NCI-H2196 treated with DMSO at 0.1 percent for 48 hours (cell line): ENCODE results near the gene MEDAG.
"Not testable (repeated sequence)": the region's sequence is repeated elsewhere in the genome, so short reads cannot be mapped to it uniquely, and the experiment has no call there.

Source experiments
- DNase-seq: peaks from one replicate; lab custom pipeline; 2025; ENCODE audit not compliant: unreplicated experiment; lab: John Stamatoyannopoulos, UW

The MEDAG gene

DNA sequence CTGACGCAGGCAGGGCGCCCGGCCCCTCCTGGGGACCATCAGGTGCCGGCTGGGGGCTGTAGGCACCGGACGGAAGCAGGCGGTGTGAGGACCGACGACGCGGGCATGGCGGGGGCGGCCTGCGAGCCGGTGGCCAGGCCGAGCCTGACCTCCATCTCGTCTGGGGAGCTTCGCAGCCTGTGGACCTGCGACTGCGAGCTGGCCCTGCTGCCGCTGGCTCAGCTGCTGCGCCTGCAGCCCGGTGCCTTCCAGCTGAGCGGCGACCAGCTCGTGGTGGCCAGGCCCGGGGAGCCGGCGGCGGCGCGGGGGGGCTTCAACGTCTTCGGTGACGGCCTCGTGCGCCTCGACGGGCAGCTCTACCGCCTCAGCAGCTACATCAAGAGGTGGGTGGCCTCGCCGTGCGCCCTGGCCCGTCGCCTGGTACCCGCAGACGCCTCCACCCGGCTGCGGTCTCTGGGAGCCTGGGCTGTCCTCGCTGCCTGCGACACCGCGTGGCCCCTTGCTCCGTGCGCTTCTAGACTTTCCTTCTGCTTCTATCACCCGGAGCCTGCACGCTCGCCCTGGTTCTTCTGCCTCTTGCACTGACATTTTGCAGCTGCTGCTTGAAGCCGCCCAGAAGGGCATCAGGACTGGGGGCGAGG, 460 bp downstream of the MEDAG start:
- no peak for DNase-seq

DNA sequence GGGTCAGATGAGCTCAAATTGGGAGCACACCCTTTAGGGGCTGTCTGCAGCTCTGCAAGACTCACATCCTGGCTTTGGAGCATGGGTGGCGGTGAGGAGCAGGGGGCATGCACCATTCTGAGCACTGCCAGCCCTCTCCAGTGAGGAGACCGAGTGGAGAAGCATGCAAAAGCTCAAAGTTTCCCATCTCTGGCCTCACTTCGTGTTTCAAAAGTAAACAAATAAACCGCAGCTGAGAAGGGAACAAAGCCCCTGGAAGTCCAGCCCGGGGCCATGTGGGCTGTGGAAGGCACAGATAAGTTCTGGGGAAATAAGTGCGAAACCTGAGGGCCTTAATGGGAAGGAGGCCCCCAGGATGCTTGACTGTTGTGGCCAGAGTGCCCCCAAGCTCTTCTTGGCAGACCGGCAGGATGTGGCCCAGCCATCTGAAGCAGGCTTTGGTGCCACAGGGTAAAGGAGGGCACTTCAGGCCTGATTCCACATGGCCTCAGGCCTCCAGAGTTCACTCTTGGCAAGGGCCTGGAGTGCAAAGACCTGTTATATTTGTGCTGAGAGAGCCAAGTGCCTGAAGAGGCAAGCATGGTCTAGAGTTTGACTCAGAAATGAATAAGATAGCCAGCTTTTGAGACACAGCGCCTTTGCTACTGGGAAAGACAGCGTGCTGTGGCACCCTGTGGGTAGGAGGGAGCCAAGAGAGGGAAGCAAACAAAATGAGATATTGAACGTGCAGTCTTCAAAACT, 1.2 kb downstream of the MEDAG start:
- DNase-seq: no peak

DNA sequence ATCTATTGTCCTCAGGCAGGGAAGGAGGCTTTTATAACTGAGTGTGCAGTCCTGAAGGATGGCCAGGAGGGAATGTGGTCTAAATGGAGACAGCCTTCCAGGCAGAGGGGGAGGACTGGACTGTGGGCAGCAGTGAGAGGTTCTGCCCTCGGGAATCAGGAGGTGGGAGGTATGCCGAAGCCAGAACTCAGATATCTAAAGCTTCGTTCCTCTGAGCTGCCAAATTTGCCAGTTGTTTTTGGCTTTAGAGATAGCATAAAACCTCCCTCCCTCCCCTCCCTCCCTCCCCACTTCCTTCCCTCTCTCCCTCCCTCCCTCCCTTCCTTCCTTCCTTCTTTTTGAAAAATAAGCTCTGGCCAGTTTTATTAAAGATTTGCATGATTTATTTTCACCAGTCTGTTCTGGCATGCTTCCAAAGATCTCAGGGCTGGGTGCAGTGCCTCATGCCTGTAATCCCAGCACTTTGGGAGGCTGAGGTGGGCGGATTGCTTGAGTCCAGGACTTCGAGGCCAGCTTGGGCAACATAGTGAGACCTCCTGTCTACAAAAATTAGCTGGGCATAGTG, 2.4 kb downstream of the MEDAG start:
- no peak for DNase-seq

DNA sequence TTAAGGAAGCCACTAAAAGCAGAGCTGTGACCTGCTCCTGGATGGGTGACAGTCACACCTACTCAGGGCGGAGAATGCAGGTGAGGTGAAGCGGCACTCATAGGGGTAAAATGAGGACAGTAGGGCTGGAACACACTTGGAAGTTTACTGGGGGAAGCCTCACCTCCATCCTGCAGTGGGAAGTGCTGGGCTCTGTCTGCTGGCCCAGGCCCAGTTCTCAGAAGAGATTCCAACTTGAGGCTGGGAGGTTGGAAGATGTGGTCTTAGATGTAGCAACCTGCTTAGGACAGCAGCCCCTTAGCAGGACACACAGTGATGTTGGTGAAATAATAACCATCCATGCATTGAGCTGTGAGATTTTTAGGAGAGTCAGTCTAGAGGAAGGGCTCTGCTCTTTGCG, 4.6 kb downstream of the MEDAG start:
- no peak for DNase-seq

DNA sequence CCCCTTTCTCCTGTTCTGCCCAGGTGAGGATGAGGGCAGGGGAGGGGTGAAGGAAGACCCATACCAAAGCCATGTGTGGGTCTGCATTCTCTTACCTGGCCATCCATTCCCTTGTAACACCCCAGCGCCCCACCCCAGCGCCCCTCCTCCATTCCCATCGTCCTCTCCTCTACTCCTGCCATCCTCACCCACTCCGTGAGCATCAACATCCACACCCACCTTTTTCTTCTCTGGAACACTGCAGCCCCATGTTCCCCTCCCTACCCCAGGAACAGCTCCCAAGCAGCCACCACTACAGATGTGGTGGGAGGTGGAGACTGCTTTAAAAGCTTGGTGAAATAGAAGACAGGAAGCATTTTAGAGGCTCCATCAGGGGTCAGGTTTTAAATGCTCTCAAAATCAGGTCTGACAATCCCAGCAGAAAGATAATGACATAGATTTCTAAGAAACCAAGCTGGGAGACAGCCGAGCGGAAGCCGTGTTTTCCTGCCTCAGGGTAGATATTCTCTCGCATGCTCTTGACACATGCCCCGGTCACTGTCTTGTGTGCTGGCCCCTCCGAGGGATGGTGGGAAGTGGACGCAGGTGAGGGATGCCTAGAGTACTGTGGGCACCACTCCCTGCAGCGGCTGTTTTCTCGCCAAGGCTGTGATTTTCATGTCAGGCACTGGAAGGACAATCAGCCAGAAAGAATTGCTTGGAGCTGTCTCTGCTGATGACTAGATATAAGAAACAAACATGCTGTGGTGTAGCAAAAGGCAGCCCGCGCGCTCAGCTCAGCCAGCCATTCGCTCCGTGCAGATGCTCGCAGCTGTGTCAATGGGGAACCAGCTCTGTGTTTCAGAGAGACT, 9.8 kb downstream of the MEDAG start:
- no peak for DNase-seq

DNA sequence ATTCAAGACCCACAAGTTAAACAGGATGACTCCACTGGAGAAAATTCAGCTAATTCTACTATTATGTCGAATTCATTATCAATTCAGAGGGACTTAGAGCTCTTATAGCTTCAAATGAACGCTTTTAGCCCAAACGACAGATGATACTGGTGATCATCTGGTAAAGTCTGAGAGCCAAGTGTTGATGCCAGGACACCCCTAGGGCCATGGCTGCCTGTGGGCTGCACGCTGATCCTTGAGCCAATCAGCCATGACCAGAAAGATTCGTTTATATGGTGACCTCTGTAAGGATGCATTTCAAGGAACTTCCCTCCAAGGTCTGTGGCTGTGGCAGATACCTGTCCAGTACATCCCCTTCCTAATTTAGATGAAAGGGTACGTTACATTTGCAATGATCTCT, 10.9 kb downstream of the MEDAG start:
- DNase-seq: no peak

DNA sequence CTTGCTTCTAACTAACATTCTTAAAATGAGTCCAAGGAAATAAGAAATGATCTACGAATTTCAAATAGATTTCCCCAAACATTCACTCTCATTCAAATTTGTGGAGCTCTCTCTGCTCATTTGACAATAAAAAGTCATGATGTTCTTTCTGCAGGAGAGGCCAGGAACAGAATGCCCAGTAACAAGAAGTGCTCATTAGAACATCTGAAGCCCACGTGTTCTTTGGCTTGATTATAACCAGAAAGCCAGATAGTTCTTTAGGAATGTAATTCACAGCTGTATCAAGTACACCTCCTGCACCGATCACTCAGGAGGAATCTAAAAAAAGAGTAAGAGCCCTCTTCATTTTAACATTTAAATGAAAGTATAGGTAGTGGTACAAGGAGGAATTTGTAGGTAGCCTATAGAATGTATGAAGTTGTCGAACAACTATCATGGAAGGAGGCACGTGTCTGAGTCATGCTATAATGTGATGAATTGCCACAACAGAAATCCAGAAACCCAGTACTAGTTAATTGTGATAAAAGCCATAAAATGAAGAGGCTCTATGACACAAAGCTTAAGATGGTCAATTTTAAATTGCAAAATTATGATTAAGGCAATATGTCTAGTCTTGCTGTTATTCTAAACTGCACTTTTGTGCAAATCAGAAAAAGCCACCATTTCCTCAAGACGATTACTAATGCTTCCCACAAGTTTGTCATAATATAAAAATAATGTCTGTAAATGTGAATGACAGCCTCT, 12.8 kb downstream of the MEDAG start:
- no peak for DNase-seq

DNA sequence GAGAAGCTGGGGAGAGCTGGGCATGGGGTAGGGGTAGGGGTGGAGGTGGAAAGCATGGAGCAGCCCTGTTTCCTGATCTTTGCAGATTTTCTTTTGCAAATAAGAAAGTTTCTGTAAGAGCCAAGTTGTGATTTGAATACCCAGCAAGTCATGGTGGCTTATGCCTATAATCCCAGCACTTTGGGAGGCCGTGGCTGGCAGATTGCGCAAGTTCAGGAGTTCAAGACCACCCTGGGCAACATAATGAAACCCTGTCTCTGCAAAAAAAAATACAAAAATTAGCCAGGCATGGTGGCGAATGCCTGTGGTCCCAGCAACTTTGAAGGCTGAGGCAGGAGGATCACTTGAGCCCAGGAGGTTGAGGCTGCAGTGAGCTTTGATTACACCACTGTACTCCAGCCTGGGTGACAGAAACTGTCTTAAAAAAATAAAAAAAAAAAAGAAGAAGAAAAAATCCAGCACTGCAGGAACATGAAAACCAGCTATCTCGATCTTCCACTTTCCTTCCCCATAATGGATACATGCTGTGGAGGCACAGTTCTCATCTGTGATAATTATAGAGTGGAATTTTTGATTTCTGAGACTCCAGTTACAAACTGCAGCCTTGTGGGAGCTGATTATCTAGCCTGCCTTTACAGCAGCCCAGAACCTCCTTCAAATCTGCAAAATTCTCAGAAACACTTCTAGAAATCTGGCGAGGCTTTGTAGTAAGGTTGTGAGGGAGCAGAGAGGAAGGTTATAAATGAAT, 14.3 kb downstream of the MEDAG start:
- no peak for DNase-seq

DNA sequence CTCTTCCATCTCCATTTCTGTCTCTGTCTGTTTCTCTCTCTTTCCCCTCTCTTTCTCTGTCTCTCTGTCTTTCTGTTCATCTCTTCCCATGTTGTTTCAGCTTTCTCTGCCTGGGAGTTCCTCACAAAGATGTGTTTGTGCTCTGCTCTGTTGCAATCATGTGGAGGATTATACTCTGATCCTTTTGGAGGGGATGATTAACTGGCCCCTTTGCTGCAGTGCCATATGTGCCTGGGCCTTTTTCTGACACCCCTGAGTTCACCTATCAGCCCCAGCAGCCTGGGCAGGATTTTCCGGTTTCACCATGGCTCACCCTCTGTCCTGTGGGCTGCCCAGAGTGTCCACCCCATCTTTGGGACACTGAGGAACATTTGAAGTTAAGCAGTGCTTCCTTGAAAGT, 17.3 kb downstream of the MEDAG start:
- no peak for DNase-seq

DNA sequence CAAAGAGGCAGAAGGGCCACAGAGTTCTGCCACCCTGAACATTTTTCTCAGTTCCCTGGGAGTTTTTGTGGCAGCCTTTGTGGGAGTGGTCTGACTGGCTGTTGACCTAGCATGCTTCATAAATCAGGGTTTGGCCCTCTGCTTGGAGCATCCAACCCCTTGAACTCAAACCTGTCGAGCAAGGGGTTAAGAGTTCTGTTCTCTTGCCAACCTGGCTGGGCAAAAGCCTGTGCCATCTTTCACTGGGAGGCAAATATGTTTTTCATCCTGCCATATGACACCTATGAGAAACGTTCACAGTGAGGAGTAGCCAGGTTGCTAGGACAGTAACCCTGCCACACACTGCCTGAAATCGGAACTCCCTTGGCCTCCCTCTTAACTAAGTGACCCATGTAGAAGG, 18.6 kb downstream of the MEDAG start:
- DNase-seq: no peak

DNA sequence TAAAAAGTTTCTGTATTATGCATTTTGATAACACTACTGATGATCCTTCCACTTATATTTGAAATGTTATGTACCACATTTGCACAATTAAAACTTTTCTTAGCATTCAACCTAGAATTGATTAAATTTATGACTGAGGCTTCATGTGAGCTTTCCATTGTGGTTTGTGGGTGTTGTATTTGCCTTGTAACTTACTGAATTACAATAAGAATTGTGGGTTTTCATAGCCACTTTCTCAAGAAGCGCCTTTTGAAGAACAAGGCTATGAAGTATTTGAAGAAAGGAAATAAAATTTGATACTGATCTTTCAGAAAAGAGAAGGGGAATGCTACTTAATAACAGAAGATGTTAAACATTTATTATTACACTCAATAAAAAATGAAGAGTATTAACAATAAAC, 19.4 kb downstream of the MEDAG start:
- no peak for DNase-seq

DNA sequence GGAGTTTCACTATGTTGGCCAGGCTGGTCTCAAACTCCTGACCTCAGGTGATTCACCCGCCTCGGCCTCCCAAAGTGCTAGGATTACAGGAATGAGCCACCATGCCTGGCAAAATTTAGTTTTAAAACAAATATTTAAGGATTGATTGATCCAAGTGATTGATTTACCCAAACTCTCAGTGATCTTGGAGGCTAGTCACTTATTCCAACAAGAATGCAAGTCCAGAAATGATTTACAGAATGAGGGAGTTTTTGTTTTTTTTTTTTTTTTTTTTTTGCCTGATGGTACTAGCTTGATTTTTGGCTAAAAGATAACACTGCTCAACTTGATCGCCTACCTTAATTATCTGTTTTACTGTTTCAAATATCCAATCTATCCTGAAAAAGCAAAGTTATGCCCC, 20.7 kb downstream of the MEDAG start:
- DNase-seq: no peak

DNA sequence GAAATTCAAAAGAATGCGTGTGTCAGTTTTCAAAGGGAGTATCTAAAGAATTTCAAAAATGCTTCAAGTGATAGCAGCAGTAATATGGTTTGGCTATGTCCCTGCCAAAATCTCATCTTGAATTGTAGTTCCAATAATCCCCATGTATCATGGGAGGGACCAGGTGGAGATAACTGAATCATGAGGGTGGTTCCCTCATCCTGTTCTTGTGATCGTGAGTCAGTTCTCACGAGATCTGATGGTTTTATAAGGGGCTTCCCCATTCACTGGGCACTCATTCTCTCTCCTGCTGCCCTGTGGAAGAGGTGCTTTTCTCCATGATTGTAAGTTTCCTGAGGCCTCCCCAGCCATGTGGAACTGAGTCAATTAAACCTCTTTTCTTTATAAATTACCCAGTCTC, 21.1 kb downstream of the MEDAG start:
- not testable (repeated sequence) for DNase-seq

DNA sequence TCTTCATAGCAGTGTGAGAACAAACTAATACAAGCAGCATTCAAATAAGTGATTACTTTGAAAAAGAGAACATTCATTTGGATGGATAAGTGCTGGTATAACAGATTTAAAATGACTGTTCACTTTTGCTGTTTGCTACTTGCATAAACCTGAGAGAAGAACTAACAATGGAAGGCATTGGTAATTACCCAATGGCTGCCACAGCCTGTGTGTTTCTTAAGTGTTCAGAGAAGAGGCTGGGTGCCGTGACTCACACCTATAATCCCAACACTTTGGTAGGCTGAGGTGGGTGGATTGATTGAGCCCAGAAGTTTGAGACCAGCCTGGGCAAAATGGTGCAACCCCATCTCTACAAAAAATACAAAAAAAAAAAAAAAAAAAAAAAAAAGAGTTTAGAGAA, 21.5 kb downstream of the MEDAG start:
- DNase-seq: no peak

DNA sequence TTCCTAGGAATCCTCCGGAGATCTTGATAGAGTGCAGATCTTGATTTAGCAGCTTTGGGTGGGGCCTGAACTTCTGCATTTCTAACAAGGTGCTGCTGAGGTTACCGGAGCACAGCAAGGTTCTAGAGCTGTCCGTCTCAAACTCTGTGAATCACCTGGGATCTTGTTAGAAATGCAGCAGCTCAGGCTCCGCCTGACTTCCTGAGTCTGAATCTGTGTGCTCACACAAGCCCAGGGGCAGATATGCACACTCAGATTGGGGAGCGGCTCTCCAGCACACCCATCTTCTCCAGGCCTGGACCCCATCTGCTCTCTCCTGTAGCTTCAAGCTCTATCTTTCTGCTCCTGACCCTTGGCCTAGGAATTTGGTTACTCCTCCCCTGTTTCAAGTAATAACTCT, 22.9 kb downstream of the MEDAG start:
- no peak for DNase-seq

DNA sequence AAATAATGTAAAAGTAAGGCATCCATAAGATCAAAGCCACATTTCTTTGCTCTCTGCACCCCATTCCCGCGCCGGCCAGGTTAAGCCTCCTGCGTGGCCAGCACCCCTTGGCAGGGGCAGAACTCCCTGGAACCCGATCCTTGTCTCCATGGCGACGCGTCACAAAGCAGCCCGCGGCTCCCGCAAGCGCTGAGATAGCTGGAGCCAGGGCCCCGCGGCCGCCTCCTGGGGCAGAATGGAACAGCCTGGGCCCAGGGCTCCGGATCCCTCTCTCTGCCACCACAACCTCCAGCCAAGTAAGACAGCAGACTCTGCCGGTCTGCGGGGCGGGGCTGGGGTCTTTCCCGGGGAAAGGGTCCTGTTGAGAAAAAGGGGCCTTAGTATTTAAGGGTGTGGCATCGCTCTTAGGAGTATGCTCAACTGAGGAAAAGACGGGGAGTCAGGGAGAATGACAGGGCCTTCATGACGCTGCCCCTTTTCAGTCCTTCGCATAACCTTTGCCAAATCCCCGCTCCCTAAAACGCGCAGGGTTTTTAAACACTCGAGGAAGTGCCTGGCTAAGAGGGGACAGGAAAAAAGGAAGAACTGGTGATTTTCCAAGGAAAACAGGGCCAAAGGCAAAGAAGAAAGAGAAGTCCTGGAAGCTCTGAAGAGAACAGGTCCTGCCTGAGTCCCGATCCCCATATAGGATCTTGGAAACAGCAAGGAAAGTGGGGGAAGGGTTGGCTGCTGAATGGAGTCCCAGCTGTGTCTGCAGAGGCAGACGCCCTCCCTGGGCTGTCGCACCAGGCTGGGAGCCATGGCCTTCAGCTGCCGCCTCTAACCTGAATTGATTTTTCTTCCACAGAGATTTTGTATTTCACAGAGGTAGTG, 26.6 kb downstream of the MEDAG start, which contains the start of gene TEX26:
Gene TEX26, plus strand, starts transcription at position 176 of the 873 bp plus-strand sequence. Its CDS starts 60 bp downstream, at position 236.
- no peak for DNase-seq

DNA sequence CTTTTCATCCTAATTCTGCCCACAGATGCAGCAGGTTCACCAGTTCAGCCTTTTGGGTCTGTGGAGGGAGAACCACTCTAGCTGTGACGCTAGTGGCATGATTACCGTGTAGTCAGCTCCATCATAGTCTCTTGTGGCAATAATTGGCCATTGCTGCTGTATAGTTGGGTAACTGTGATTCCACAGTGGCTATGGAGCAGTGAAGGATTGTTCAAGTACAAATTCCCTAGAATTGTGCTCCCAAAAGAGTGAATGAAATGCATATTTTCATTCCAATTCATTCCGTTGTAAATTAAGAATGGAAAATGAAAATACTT, 27.2 kb downstream of the MEDAG start:
- no peak for DNase-seq

DNA sequence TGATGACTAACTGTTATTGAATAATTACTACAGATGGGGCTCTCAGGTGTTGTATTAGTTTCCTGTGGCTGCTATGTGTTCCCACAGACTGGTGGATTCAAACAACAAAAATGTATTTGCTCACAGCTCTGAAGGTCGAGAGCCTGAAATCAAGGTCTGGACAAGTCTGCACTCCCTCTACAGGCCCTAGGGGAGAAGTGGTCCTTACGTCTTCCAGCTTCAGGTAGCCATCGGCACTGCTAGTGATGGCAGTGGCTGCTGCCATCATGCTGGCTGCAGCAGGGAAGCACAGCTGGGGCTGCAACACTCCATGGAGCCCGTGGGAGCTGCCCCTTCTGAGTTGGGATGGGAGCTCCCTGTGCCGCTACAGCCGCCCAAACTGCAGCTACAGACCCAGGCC, 28.3 kb downstream of the MEDAG start:
- DNase-seq: no peak

DNA sequence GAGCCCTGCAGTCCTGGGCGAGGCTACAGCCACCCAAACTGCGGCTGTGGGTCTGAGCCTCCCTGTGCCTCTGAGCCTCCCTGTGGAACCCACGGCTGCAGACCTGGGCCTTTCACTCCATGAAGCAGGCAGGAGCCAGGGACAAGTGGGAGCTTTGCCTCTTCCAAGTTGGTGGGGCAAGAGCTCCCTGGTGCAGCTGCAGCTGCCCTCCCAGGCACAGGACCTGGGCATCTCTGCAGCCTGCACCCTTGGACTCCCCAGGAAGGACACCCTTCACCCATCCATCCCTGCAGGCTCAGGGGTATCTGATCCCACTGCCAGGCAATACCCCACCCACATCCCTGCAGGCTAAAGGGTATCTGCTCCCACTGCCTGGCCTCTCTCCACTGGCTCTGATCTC, 28.7 kb downstream of the MEDAG start:
- DNase-seq: no peak
